Neural cell (in vitro differentiated cells): ENCODE data around the gene MBD5. TPM values are rescaled to one million over a fixed set of nuclear protein-coding genes. Genes with fewer than 3 reads are reported as not detected.

Experiments used
- H2AFZ ChIP-seq: fragments of 200-600, 300-800 bp; sonication (generic), shearing (Covaris generic); 2 replicates; pipeline ENCODE4 v1.6.0; 2014; ENCODE audit warnings: low read depth, mild to moderate bottlenecking, antibody characterized with exemption, low read length, moderate library complexity
- H3F3A ChIP-seq: fragments of 200-600 bp; shearing (Covaris generic); 2 replicates; pipeline ENCODE4 v1.6.1; 2016; ENCODE audit warnings: mild to moderate bottlenecking, moderate library complexity, mixed read lengths, antibody characterized with exemption, low read length; ENCODE audit not compliant: insufficient read depth, poor library complexity, severe bottlenecking
- H3K27ac ChIP-seq: fragments of 200-600, 300-800 bp; sonication (generic), shearing (Covaris generic); 2 replicates; pipeline ENCODE4 v1.5.1; 2014; ENCODE audit warnings: mild to moderate bottlenecking, low read length, moderate library complexity
- H3K27me3 ChIP-seq: fragments of 300-800, 200-600 bp; sonication (generic), shearing (Covaris generic); 2 replicates; pipeline ENCODE4 v1.6.0; 2014; ENCODE audit warnings: mild to moderate bottlenecking, low read depth, low read length, moderate library complexity; ENCODE audit not compliant: insufficient read depth
- H3K36me3 ChIP-seq: fragments of 300-800, 200-600 bp; sonication (generic), shearing (Covaris generic); 2 replicates; pipeline ENCODE4 v1.5.1; 2014; ENCODE audit warnings: mild to moderate bottlenecking, antibody characterized with exemption, low read length, moderate library complexity; ENCODE audit not compliant: insufficient read depth
- H3K4me2 ChIP-seq: fragments of 300-800, 200-600 bp; sonication (generic), shearing (Covaris generic); 2 replicates; pipeline ENCODE4 v1.6.0; 2014; ENCODE audit warnings: mild to moderate bottlenecking, low read length
- H3K4me3 ChIP-seq: fragments of 300-800, 200-600 bp; sonication (generic), shearing (Covaris generic); 2 replicates; pipeline ENCODE4 v1.5.1; 2014; ENCODE audit warnings: mild to moderate bottlenecking, low read length, moderate library complexity
- H3K79me2 ChIP-seq: fragments of 200-600 bp; shearing (Covaris generic); replicated peaks from 2 replicates; pipeline ENCODE4 v1.6.0; 2014; ENCODE audit warnings: mild to moderate bottlenecking, low read length, moderate library complexity; ENCODE audit not compliant: insufficient read depth
- H3K9ac ChIP-seq: fragments of 300-800, 200-600 bp; sonication (generic), shearing (Covaris generic); 2 replicates; pipeline ENCODE4 v1.6.1; 2016; ENCODE audit warnings: mild to moderate bottlenecking, low read length, mixed read lengths
- H3K9me2 ChIP-seq: fragments of 200-600 bp; shearing (Covaris generic); 2 replicates; pipeline ENCODE4 v1.6.1; 2016; ENCODE audit warnings: mild to moderate bottlenecking, low read length, mixed read lengths; ENCODE audit not compliant: insufficient read depth
- H3K9me3 ChIP-seq: fragments of 200-600, 300-800 bp; sonication (generic), shearing (Covaris generic); 2 replicates; pipeline ENCODE4 v1.6.1; 2016; ENCODE audit warnings: mild to moderate bottlenecking, mixed run types, low read length, moderate library complexity, mixed read lengths
- H4K20me1 ChIP-seq: fragments of 200-600 bp; shearing (Covaris generic); 2 replicates; pipeline ENCODE4 v1.6.1; 2016; ENCODE audit warnings: mild to moderate bottlenecking, mixed run types; ENCODE audit not compliant: insufficient read depth
- EP300 ChIP-seq: fragments of 450-650 bp; conservative IDR thresholded peaks from 2 replicates; pipeline ENCODE4 v1.6.1; 2014; ENCODE audit warnings: antibody characterized with exemption, mild to moderate bottlenecking, moderate library complexity; ENCODE audit not compliant: poor library complexity, severe bottlenecking
- EZH2 ChIP-seq: fragments of 200-600, 300-800 bp; shearing (Covaris generic), sonication (generic); IDR thresholded peaks from 2 replicates; pipeline ENCODE4 v1.6.1; 2014; ENCODE audit warnings: antibody characterized with exemption, low read length, borderline replicate concordance, mild to moderate bottlenecking; ENCODE audit not compliant: insufficient read depth, poor library complexity, severe bottlenecking
- MXI1 ChIP-seq: fragments of 450-650 bp; conservative IDR thresholded peaks from 2 replicates; pipeline ENCODE4 v1.6.1; 2014; ENCODE audit warnings: antibody characterized with exemption, mild to moderate bottlenecking; ENCODE audit not compliant: poor library complexity, severe bottlenecking
- POLR2AphosphoS5 ChIP-seq: IDR thresholded peaks from 2 replicates; pipeline ENCODE4 v1.6.1; 2012
- RAD21 ChIP-seq: fragments of 450-650 bp; conservative IDR thresholded peaks from 2 replicates; pipeline ENCODE4 v1.6.1; 2014; ENCODE audit warnings: antibody characterized with exemption, mild to moderate bottlenecking, moderate library complexity
- SMC3 ChIP-seq: fragments of 450-650 bp; conservative IDR thresholded peaks from 2 replicates; pipeline ENCODE4 v1.6.1; 2014; ENCODE audit warnings: antibody characterized with exemption, mild to moderate bottlenecking, moderate library complexity; ENCODE audit not compliant: poor library complexity
- TAF1 ChIP-seq: IDR thresholded peaks from 2 replicates; pipeline ENCODE4 v1.6.1; 2012; ENCODE audit warnings: low read depth
- polyA plus RNA-seq: library from polyadenylated mRNA; depleted of rRNA; stranded (reverse); fragments of >200 nt; gene quantifications from 2 replicates; pipeline ENCODE4 v1.2.3, GENCODE V29; 2014
- TF ChIP-seq, protein P1 (sequence below): IDR thresholded peaks from 2 replicates; pipeline ENCODE4 v1.6.1; 2012; ENCODE audit warnings: borderline replicate concordance
- TF ChIP-seq, protein P2 (sequence below): fragments of 450-650 bp; IDR thresholded peaks from 2 replicates; pipeline ENCODE4 v1.5.1; 2014; ENCODE audit warnings: antibody characterized with exemption, mild to moderate bottlenecking, moderate library complexity; ENCODE audit not compliant: poor library complexity, severe bottlenecking

The MBD5 gene
- polyA plus RNA-seq, 1 donor from 2014 or later, result 9.7 TPM

DNA sequence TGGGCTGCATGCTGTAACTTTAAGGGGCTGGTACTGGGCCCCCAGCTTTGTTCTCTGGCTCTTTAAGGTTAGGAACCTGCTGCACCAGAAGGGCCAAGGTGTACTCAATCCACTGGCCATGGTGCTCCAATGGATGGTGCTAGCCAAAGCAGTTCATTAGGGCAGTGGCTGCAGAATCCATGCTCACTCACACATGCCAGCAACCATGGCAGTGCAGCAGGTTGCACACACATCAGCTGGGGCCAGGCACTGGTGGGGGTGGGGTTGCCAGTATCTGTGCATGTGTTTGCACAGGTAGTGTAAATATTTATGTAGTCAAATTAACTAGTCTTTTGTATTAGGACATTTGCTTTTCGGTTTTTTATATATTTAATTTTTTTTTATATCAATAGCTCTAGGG, 395.4 kb downstream of the MBD5 start:
- H3K36me3 ChIP-seq, result no peaks in the 10 kb centered on the region
- H3K4me2 ChIP-seq, result no peak overlapping the region
- no peak overlapping the region for H2AFZ ChIP-seq
- H3K4me3 ChIP-seq, result no peak overlapping the region
- H3K27me3 ChIP-seq, result no peaks in the 10 kb centered on the region
- H3K9me3 ChIP-seq, result peaks cover 5% of the 10 kb centered on the region
- no peaks in the 10 kb centered on the region for H3F3A ChIP-seq
- no peaks in the 10 kb centered on the region for H4K20me1 ChIP-seq
- H3K9ac ChIP-seq, result no peak overlapping the region
- no peaks in the 10 kb centered on the region for H3K9me2 ChIP-seq
- peaks cover 14% of the 10 kb centered on the region for H3K79me2 ChIP-seq
- TF ChIP-seq EP300, result no peak
- no peak for TF ChIP-seq SMC3
- no peak for TF ChIP-seq EZH2
- TF ChIP-seq RAD21, result no peak
- no peak for TF ChIP-seq MXI1
- TF ChIP-seq POLR2AphosphoS5, result no peak
- no peak for TF ChIP-seq TAF1
- TF ChIP-seq, protein P1, sequence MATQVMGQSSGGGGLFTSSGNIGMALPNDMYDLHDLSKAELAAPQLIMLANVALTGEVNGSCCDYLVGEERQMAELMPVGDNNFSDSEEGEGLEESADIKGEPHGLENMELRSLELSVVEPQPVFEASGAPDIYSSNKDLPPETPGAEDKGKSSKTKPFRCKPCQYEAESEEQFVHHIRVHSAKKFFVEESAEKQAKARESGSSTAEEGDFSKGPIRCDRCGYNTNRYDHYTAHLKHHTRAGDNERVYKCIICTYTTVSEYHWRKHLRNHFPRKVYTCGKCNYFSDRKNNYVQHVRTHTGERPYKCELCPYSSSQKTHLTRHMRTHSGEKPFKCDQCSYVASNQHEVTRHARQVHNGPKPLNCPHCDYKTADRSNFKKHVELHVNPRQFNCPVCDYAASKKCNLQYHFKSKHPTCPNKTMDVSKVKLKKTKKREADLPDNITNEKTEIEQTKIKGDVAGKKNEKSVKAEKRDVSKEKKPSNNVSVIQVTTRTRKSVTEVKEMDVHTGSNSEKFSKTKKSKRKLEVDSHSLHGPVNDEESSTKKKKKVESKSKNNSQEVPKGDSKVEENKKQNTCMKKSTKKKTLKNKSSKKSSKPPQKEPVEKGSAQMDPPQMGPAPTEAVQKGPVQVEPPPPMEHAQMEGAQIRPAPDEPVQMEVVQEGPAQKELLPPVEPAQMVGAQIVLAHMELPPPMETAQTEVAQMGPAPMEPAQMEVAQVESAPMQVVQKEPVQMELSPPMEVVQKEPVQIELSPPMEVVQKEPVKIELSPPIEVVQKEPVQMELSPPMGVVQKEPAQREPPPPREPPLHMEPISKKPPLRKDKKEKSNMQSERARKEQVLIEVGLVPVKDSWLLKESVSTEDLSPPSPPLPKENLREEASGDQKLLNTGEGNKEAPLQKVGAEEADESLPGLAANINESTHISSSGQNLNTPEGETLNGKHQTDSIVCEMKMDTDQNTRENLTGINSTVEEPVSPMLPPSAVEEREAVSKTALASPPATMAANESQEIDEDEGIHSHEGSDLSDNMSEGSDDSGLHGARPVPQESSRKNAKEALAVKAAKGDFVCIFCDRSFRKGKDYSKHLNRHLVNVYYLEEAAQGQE, result no peak
- TF ChIP-seq, protein P2, sequence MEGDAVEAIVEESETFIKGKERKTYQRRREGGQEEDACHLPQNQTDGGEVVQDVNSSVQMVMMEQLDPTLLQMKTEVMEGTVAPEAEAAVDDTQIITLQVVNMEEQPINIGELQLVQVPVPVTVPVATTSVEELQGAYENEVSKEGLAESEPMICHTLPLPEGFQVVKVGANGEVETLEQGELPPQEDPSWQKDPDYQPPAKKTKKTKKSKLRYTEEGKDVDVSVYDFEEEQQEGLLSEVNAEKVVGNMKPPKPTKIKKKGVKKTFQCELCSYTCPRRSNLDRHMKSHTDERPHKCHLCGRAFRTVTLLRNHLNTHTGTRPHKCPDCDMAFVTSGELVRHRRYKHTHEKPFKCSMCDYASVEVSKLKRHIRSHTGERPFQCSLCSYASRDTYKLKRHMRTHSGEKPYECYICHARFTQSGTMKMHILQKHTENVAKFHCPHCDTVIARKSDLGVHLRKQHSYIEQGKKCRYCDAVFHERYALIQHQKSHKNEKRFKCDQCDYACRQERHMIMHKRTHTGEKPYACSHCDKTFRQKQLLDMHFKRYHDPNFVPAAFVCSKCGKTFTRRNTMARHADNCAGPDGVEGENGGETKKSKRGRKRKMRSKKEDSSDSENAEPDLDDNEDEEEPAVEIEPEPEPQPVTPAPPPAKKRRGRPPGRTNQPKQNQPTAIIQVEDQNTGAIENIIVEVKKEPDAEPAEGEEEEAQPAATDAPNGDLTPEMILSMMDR, result no peak
- H3K27ac ChIP-seq, result no peak overlapping the region

DNA sequence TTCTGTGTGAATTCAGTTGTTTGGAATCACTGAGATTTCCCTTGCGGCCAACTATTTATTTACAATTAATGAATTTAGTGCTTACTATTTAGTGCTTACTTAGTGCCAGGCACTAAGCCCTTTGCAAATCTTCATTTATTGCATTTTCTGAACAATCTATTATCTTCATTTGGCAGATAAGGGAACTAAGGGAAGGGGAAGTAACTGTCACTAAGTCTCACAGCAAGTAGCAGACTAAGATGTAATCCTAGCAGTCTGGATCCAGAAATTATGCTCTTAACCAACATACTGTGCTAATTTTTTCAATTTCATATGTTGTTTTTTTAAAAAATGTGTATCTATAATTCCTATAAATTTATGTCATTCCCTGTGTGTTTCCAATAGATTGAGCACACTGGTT, 409.2 kb downstream of the MBD5 start:
- no peak overlapping the region for H3K4me3 ChIP-seq
- H3K9me2 ChIP-seq, result no peaks in the 10 kb centered on the region
- H3F3A ChIP-seq, result no peaks in the 10 kb centered on the region
- no peaks in the 10 kb centered on the region for H3K36me3 ChIP-seq
- H3K27ac ChIP-seq, result no peak overlapping the region
- no peak overlapping the region for H3K4me2 ChIP-seq
- H4K20me1 ChIP-seq, result no peaks in the 10 kb centered on the region
- H3K27me3 ChIP-seq, result no peaks in the 10 kb centered on the region
- no peak overlapping the region for H3K9ac ChIP-seq
- TF ChIP-seq, protein P1, result no peak
- TF ChIP-seq TAF1 (no peak), POLR2AphosphoS5 (no peak), SMC3 (no peak), MXI1 (no peak), RAD21 (no peak), EP300 (no peak), EZH2 (no peak)
- TF ChIP-seq, protein P2, result no peak
- no peaks in the 10 kb centered on the region for H3K79me2 ChIP-seq
- H2AFZ ChIP-seq, result no peak overlapping the region
- no peaks in the 10 kb centered on the region for H3K9me3 ChIP-seq
